Skeletal muscle cell (primary cell): Measurements from ENCODE around the gene ASMT.

Experiments
- DNase-seq: peaks from one replicate; pipeline ENCODE4 v3.0.0-alpha.2; 2010; ENCODE audit warnings: low read depth
- H3K4me3 ChIP-seq: 2 replicates; pipeline ENCODE4 v1.5.1; 2011; ENCODE audit warnings: low read depth, mild to moderate bottlenecking, control low read depth, low read length, moderate library complexity

The ASMT gene

DNA sequence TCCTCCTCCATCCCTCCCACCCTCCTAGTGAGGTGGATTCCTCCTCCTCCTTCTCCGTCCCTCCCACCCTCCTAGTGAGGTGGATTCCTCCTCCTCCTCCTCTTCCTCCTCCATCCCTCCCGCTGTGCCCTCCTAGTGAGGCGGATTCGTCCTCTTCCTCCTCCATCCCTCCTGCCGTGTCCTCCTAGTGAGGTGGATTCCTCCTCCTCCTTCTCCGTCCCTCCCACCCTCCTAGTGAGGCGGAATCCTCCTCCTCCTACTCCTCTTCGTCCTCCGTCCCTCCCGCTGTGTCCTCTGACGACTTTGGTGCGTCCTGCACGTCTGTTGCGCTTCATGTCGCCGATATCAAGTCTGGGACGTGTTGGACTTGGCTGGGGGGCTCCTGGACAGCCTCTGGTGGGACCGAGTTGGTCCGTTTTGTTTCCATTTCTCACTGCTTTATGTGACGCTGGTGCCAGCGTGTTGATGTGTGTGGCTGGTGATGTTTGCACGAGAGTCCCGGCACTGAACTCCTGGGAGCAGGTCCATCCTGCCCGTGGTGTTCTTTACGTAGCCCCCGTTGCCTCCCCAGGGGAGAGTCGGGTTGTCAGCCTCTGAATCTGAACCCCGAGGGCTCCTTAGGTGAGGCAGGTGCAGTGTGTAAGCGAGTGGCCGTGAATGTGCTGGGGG, 18.0 kb upstream of the ASMT start:
- H3K4me3 ChIP-seq, result no peak overlapping the region
- DNase-seq, result no peak

DNA sequence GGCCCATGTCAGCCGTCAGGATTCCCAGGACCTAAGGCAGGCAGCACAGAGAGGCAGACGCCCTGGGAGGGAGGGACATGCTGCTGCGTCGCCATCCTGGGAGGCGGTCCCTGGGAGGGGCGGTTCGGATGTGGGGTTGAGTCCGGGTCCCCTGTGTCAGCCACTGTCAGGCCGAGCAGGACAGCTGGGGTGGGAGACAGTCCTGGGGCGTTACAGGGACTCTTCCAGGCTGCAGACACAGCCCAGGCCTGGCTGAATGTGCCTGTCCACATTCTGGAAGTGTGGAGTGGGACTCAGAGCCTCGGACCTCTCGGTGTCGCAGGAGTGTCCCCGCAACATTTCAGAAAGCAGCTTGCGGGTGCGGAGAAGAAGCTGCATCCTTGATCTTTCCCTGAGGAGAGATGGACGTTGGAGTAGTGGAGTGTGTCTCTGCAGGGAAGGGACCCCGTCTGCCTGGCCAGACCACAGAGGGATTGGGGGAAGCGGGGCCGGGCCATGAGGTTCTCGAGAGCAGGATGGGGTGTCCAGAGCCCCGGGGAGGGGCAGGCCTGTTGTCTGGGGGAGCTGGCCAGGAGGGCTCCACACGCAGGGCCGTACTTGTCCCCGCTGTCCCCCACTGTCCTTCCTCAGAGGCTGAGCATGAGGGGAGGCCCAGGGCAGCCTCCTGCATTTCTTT, 17.4 kb upstream of the ASMT start:
- no peak overlapping the region for H3K4me3 ChIP-seq
- DNase-seq, result no peak

DNA sequence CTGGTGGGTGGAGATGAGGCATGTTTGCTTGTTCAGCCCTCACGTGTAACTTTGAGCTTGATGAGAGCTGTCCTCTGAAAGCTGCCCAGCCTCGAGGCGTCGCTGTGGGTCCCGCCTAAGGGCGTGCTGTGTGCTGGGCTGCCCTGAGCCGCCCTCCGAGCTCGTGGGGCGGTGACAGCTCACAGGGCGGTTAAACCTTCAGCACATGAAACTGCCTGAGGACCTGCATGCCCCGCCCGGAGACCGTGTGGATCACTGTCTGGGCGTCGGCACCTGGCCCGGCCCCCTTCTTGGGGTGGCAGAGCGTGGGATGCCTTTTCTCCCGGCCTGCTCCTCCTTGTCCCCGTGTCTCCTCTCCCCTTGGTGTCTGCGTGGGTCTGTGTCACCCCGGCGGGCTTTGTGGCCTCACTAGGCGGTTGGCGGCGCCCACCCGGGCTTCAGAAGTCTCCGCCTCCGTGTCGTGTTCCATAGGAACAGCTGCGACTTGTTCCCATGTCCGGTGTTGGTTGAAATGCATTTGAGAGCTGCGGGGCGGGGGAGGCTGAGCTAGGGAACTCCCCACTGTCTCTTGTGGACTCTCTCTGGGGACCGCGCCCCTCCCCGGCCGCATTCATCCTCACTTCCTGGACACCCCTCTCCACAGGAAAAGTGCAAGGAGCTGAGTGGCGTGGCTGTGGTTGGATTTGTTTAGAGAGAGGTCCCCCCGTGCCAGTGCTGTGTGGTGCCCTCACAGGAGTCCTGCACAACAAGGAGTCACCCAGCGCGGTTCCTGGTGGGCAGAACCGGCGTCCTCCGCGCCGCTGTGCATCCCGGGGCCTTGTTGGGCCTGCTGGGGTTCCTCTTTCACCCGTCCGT, 16.6 kb upstream of the ASMT start:
- H3K4me3 ChIP-seq, result no peak overlapping the region
- no peak for DNase-seq

- no peak overlapping the region for H3K4me3 ChIP-seq
- no peak for DNase-seq
Observed at GRCh38 chrX:1598876-1599790, 15.7 kb upstream of the ASMT start.

- DNase-seq, result no peak
- H3K4me3 ChIP-seq, result no peak overlapping the region
Observed at GRCh38 chrX:1599791-1600405, 15.0 kb upstream of the ASMT start.

DNA sequence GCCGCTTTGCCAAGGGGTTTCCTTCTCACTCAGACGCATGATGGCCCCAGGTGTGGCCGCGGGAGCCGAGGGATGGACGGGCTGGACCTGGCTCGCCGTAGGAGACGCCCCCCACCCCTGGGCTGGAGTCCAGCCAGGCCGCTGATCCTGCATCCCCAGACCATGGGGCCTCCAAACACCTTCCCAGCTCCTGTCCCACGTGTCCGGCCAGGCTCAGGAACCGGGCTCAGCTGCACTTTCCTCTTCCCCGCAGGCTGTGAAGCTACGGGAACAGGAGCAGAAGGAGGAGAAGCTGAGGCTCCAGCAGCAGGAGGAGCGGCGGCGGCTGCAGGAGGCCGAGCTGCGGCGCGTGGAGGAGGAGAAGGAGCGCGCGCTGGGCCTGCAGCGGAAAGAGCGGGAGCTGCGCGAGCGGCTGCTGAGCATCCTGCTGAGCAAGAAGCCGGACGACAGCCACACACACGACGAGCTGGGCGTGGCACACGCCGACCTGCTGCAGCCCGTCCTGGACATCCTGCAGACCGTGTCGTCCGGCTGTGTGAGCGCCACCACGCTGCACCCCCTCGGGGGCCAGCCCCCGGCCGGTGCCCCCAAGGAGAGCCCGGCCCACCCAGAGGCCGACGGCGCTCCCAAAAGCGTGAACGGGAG, 14.3 kb upstream of the ASMT start:
- no peak for DNase-seq
- H3K4me3 ChIP-seq, result no peak overlapping the region

DNA sequence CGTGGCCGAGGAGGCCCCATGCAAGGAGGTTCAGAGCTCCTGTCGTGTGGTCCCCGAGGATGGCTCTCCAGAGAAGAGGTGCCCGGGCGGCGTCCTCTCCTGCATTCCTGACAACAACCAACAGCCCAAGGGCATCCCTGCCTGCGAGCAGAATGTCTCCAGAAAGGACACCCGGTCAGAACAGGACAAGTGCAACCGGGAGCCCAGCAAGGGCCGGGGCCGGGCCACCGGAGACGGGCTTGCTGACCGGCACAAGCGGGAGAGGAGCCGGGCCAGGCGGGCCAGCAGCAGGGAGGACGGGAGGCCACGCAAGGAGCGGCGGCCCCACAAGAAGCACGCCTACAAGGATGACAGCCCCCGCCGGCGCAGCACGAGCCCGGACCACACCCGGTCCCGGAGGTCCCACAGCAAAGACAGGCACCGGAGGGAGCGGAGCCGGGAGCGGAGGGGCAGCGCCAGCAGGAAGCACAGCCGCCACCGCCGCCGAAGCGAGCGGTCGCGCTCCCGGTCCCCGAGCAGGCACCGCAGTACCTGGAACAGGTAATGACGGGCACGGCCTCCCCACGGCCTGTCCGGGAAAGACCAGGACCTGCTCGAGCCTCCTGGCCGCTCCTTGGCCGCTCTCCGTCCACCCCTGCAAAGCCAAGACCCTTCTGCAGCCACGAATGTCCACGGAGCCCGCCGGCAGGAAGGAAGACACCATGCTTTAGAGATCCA, 13.7 kb upstream of the ASMT start:
- DNase-seq, result no peak
- no peak overlapping the region for H3K4me3 ChIP-seq

GRCh38 chrX:1601768-1602085, 13.1 kb upstream of the ASMT start:
- no peak overlapping the region for H3K4me3 ChIP-seq
- no peak for DNase-seq

DNA sequence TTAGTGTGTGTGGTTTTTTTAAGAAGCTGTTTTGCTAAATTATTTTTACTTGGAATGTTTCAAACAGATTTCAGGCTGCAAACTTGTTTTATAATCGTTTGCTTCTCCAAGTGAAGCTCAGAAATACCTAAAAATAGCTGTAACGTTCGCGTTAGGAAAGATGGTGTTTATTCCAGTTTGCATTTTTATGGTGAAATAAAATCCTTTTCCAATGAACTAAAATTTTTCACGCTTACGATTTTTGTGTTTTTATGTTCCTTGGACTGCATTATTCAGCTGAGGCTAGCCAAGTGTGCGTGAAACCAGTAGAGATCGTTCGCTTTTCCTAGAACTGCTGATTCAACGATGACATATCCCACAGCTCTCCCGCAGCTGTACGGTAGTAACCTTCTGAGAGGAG, 12.6 kb upstream of the ASMT start:
- H3K4me3 ChIP-seq, result no peak overlapping the region
- no peak for DNase-seq

DNA sequence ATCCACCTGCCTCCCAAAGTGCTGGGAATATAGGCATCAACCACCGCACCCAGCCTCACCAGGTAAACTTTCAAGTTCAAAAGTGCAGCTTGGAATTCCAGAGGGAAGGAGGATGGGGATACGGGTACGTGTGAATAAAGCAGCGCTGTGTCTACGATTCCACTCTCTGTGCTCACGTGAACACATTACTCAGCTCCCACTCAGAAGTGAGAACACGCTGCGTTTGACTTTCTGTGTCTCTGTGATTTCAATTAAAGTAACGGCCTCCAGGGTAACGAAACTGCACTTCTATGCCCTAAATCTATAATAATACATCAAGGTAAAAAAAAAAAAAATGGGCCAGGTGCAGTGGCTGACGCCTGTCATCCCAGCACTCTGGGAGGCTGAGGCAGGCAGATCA, 8.4 kb upstream of the ASMT start:
- no peak overlapping the region for H3K4me3 ChIP-seq
- no peak for DNase-seq

DNA sequence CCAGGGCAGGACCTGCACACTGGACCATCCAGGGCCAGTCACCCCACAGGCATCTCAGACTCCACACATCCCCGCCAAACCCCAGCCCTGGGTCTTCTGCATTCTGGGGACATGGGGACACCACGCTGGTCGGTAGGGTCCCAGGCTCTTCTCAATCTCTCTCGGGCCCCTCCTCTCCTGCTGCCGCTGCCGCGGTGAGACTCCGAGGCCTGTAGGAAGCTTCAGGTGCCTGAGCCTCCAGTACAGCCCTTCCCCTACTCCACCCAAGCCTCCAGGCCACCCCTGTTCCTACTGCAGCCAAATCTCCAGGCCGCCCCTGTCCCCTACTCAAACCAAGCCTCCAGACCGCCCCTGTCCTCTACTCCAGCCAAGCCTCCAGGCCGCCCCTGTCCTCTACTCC, 5.5 kb upstream of the ASMT start:
- H3K4me3 ChIP-seq, result no peak overlapping the region
- DNase-seq, result no peak

GRCh38 chrX:1609762-1610161, 5.1 kb upstream of the ASMT start:
- H3K4me3 ChIP-seq, result no peak overlapping the region

DNA sequence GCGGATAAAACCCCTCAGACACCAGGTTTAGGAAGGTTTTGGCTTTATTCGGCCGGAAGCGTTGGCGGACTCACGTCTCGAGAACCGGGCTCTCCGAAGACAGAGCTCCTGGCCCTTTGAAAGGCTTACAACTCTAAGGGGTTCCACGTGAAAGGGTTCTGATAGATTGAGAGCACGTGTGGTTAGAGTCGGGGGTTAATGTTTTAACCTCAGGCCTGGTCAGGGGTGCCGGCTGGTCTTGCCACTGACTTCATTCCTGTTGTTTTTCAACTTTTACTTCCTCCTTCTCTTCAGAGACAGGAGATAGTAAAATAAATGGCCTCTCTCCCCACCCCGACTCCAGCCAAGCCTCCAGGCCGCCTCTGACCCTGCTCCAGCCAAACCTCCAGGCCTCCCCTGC, 4.7 kb upstream of the ASMT start:
- no peak for DNase-seq
- no peak overlapping the region for H3K4me3 ChIP-seq

More at GRCh38 chrX:1609762-1610161, 5.1 kb upstream of the ASMT start:
- DNase-seq, result no peak

- no peak for DNase-seq
- H3K4me3 ChIP-seq, result no peak overlapping the region
Observed at GRCh38 chrX:1610736-1611135, 4.1 kb upstream of the ASMT start.

- DNase-seq, result no peak
- no peak overlapping the region for H3K4me3 ChIP-seq
Observed at GRCh38 chrX:1612641-1613286, 2.1 kb upstream of the ASMT start.

- no peak for DNase-seq
Observed at GRCh38 chrX:1618689-1619088, 3.8 kb downstream of the ASMT start.

GRCh38 chrX:1623691-1624090, 8.8 kb downstream of the ASMT start:
- DNase-seq, result no peak
- no peak overlapping the region for H3K4me3 ChIP-seq

More at GRCh38 chrX:1618689-1619088, 3.8 kb downstream of the ASMT start:
- no peak overlapping the region for H3K4me3 ChIP-seq
